K562 (cell line): Measurements from ENCODE around the gene TIMM44. TPM values are rescaled to one million over a fixed set of nuclear protein-coding genes. Genes with fewer than 3 reads are reported as not detected.

Experiments used
- ATAC-seq: fragments of 200-7000 bp; cut with Tn5 transposase; 3 replicates; pipeline ENCODE4 v1.9.1; 2020; ENCODE audit warnings: moderate library complexity
- BruUV-seq: library from RNA; stranded (reverse); fragments of 400-500 nt; replicated peaks from 2 replicates; lab custom pipeline; 2021; lab: Mats Ljungman, UMichigan
- CTCF ChIA-PET: fragments of 300-600 bp; formaldehyde crosslinking; extraction: SDS; loops from one replicate; lab custom pipeline; 2021; ENCODE audit warnings: low intra/inter-chr PET ratio; lab: Yijun Ruan, JAX
- POLR2A ChIA-PET: fragments of 300-600, 350-650 bp; sonication (Branson Sonifier 250); formaldehyde crosslinking; extraction: SDS; loops from one replicate; lab custom pipeline; 2021; ENCODE audit warnings: antibody characterized with exemption, inconsistent platforms; lab: Yijun Ruan, JAX
- DNase-seq, 4 experiments: peaks; one replicate each; pipeline versions ENCODE4 v3.0.0 to v3.0.0-alpha.2; 2011 to 2018; ENCODE audit warnings: low spot score in 3 of 4, mixed read lengths in 3 of 4; ENCODE audit errors: extremely low read depth in 1 of 4
- FAIRE-seq: peaks from 2 replicates; lab custom pipeline; 2011; peaks lifted over from hg19 to GRCh38; lab: Jason Lieb, UNC
- H2AFZ ChIP-seq: 2 replicates; pipeline ENCODE4 v1.6.0; 2011; ENCODE audit warnings: low read depth, low read length, control low read depth, inconsistent platforms
- H3K27ac ChIP-seq: fragments of 200-600 bp; 3 replicates; pipeline ENCODE4 v1.8.0; 2011; ENCODE audit warnings: low read depth, mild to moderate bottlenecking, control low read depth, inconsistent platforms, low read length, moderate library complexity, mixed read lengths; ENCODE audit errors: extremely low read depth
- H3K27me3 ChIP-seq, 2 experiments: fragments of 300-600 bp in 1 of 2; 2 replicates in 1 of 2; 3 replicates in 1 of 2; pipeline versions ENCODE4 v1.6.0 to v1.8.0; 2011; ENCODE audit warnings: inconsistent platforms in 2 of 2, low read length in 2 of 2, mild to moderate bottlenecking in 1 of 2, mixed read lengths in 1 of 2, moderate library complexity in 1 of 2; ENCODE audit not compliant: control insufficient read depth in 2 of 2, insufficient read depth in 2 of 2
- H3K36me3 ChIP-seq: fragments of 300-600 bp; 3 replicates; pipeline ENCODE4 v1.8.0; 2011; ENCODE audit warnings: mild to moderate bottlenecking, low read length, inconsistent platforms; ENCODE audit not compliant: control insufficient read depth, insufficient read depth
- H3K4me1 ChIP-seq, 2 experiments: fragments of 200-600 bp in 1 of 2; replicated peaks in 1 of 2; 2 replicates in 1 of 2; 3 replicates in 1 of 2; pipeline versions ENCODE4 v1.5.1 to v1.8.0; 2011; ENCODE audit warnings: inconsistent platforms in 2 of 2, low read length in 2 of 2, mild to moderate bottlenecking in 1 of 2, mixed read lengths in 1 of 2, moderate library complexity in 1 of 2; ENCODE audit not compliant: control insufficient read depth in 2 of 2, insufficient read depth in 2 of 2
- H3K4me2 ChIP-seq: 2 replicates; pipeline ENCODE4 v1.6.1; 2011; ENCODE audit warnings: low read length, control low read depth, inconsistent platforms, mixed read lengths; ENCODE audit not compliant: insufficient read depth
- H3K4me3 ChIP-seq: fragments of 200-600 bp; sonication (generic), shearing (Covaris generic); 2 replicates; pipeline ENCODE4 v1.5.1; 2016; ENCODE audit warnings: control low read depth, inconsistent platforms
- H3K79me2 ChIP-seq: fragments of 200-600 bp; 3 replicates; pipeline ENCODE4 v1.8.0; 2011; ENCODE audit warnings: low read length, inconsistent platforms; ENCODE audit not compliant: control insufficient read depth, insufficient read depth
- H3K9ac ChIP-seq, 2 experiments: 2 replicates each; pipeline versions ENCODE4 v1.6.0 to v1.6.1; 2011; ENCODE audit warnings: low read depth in 2 of 2, low read length in 2 of 2, control low read depth in 1 of 2, inconsistent platforms in 1 of 2, mild to moderate bottlenecking in 1 of 2, mixed read lengths in 1 of 2; ENCODE audit not compliant: insufficient read depth in 1 of 2
- H3K9me1 ChIP-seq: one replicate; pipeline ENCODE4 v1.6.0; 2011; ENCODE audit warnings: inconsistent platforms, mild to moderate bottlenecking, low read length, moderate library complexity; ENCODE audit not compliant: control insufficient read depth, insufficient read depth
- H3K9me3 ChIP-seq: replicated peaks from 2 replicates; pipeline ENCODE4 v1.5.1; 2011; ENCODE audit warnings: low read depth, low read length, inconsistent platforms; ENCODE audit not compliant: control insufficient read depth, insufficient read depth
- H4K20me1 ChIP-seq: replicated peaks from 2 replicates; pipeline ENCODE4 v1.6.1; 2011; ENCODE audit warnings: low read length, inconsistent platforms, mixed read lengths; ENCODE audit not compliant: control insufficient read depth, insufficient read depth
- HBP1 ChIP-seq: fragments of 450-650 bp; formaldehyde crosslinking; IDR thresholded peaks from 2 replicates; pipeline ENCODE4 v1.4.0; 2022; ENCODE audit warnings: missing genetic modification characterization
- LEF1 ChIP-seq: fragments of 450-650 bp; IDR thresholded peaks from 2 replicates; pipeline ENCODE4 v1.6.1; 2016; ENCODE audit warnings: mild to moderate bottlenecking
- POLR2G ChIP-seq: fragments of 200-400 bp; formaldehyde crosslinking; IDR thresholded peaks from 2 replicates; pipeline ENCODE4 v1.6.1; 2017; ENCODE audit warnings: low read depth, mild to moderate bottlenecking, antibody characterized with exemption, low read length, moderate library complexity
- RBFOX2 ChIP-seq: fragments of 200-400 bp; formaldehyde crosslinking; IDR thresholded peaks from 2 replicates; pipeline ENCODE4 v1.6.1; 2017; ENCODE audit warnings: low read depth, mild to moderate bottlenecking, low read length, moderate library complexity
- ZEB2 ChIP-seq: fragments of 450-650 bp; IDR thresholded peaks from 2 replicates; pipeline ENCODE4 v1.6.1; 2016
- ZNF609 ChIP-seq: sonication (generic); formaldehyde crosslinking; IDR thresholded peaks from 2 replicates; pipeline ENCODE4 v1.8.1; 2023; ENCODE audit warnings: missing genetic modification reagents, mild to moderate bottlenecking, borderline replicate concordance
- WGBS: fragments of 100-300 bp; shearing (Covaris generic); methylation state at CpG from one replicate; pipeline ENCODE4 v1.1.6; 2016; ENCODE audit warnings: low coverage, mixed read lengths; ENCODE audit not compliant: insufficient coverage; ENCODE audit errors: missing lambda C conversion rate; 5-methylcytosine and 5-hydroxymethylcytosine counted together
- in situ Hi-C: fragments of 300-500 bp; cut with MboI; formaldehyde crosslinking; loops from 4 replicates; pipeline ENCODE4 v1.15.0; 2018; ENCODE audit warnings: inconsistent platforms, mixed read lengths
- intact Hi-C: fragments of 100-400 bp; cut with micrococcal nuclease; formaldehyde crosslinking; loops from 2 replicates; pipeline ENCODE4 v1.14.2; 2022
- polyA plus RNA-seq, 8 experiments: library from polyadenylated mRNA; depleted of rRNA in 4 of 8; stranded (reverse) in 5 of 8; unstranded in 3 of 8; fragments of >200 nt; fragmentation: Nextera tagmentation in 2 of 8; fragmentation: Illumina TruSeq in 1 of 8; extraction: Ambion mirVana in 2 of 8; extraction: Trizol in 1 of 8; gene quantifications; 2 replicates each; pipeline versions ENCODE4 v1.2.1 to v1.2.3, GENCODE V29; 2011 to 2014; ENCODE audit warnings: inconsistent platforms in 1 of 8, missing spikeins in 1 of 8
- total RNA-seq, 7 experiments: library from RNA; depleted of rRNA in 6 of 7; stranded (reverse); fragments of >200 nt in 6 of 7; fragmentation: Illumina TruSeq in 2 of 7; extraction: Trizol in 2 of 7; gene quantifications; 2 replicates each; pipeline versions ENCODE4 v1.2.1 to v1.2.3, GENCODE V29; 2011 to 2021; ENCODE audit warnings: low replicate concordance in 1 of 7

The TIMM44 gene
- total and polyA plus RNA-seq, 9 of the 15 experiments (the other 6 are each of a cell fraction or from before 2014, with no cell fraction given): 10.3 to 231 (median 89.3) TPM

- DNase-seq: no peak
- H3K4me3 ChIP-seq: no peak overlapping the region
- ChIA-PET CTCF (no interaction called here), POLR2A (interaction anchor here (0.7 to 1.1 kb wide), 2 partner anchors 10 to 101 kb away, joined by 3 to 4 read pairs; partner anchors contain the start of gene TIMM44)
- H3K9ac ChIP-seq: no peak overlapping the region
- peaks cover 86% of the 10 kb centered on the region for H3K36me3 ChIP-seq
- WGBS: 89% methylated on average over 10 of the region's 10 CpGs
- no peak overlapping the region for H3K4me2 ChIP-seq
- no peaks in the 10 kb centered on the region for H3K9me1 ChIP-seq
- no peak overlapping the region for H3K27ac ChIP-seq
- peaks cover 11% of the 10 kb centered on the region for H4K20me1 ChIP-seq
- TF ChIP-seq RBFOX2 (peak; percentile 60), ZNF609 (CRISPR knock-in tag) (no peak), POLR2G (peak; percentile 59), LEF1 (no peak), HBP1 (CRISPR knock-in tag) (no peak), ZEB2 (no peak)
- ATAC-seq: no peak
- no TSS peak for BruUV-seq
- intact Hi-C loops (no loop called here), in situ Hi-C loops (no loop called here)
- peaks cover 0 to 53% of the 10 kb centered on the region in 2 experiments; a peak in 3 of 5 replicates for H3K4me1 ChIP-seq
- FAIRE-seq: no peak
- peaks cover 3% of the 10 kb centered on the region; the same call in 1 of the 3 replicates for H3K79me2 ChIP-seq
- H2AFZ ChIP-seq: no peak overlapping the region
- H3K27me3 ChIP-seq: no peaks in the 10 kb centered on the region
- no peaks in the 10 kb centered on the region for H3K9me3 ChIP-seq
These were observed 10.6 kb downstream of the TIMM44 start for GRCh38 chr19:7932930-7933300.
